ENCODE data around the gene HEXD.

HEXD gene

GRCh38 chr17:82437325-82437668, 19.1 kb downstream of the HEXD start:
- in situ Hi-C loops (cut with MboI; ENCODE audit: low pct_unique_long_range_greater_than_20kb, low sequenced_read_pairs, unreplicated experiment), result no loop called here
- no peak for DNase-seq (ENCODE audit: low spot score)
- TF ChIP-seq, protein P1, sequence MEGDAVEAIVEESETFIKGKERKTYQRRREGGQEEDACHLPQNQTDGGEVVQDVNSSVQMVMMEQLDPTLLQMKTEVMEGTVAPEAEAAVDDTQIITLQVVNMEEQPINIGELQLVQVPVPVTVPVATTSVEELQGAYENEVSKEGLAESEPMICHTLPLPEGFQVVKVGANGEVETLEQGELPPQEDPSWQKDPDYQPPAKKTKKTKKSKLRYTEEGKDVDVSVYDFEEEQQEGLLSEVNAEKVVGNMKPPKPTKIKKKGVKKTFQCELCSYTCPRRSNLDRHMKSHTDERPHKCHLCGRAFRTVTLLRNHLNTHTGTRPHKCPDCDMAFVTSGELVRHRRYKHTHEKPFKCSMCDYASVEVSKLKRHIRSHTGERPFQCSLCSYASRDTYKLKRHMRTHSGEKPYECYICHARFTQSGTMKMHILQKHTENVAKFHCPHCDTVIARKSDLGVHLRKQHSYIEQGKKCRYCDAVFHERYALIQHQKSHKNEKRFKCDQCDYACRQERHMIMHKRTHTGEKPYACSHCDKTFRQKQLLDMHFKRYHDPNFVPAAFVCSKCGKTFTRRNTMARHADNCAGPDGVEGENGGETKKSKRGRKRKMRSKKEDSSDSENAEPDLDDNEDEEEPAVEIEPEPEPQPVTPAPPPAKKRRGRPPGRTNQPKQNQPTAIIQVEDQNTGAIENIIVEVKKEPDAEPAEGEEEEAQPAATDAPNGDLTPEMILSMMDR (IDR thresholded peaks at IDR 0.05; ENCODE audit: extremely low read depth, insufficient read depth, missing control alignments), result no peak

DNA sequence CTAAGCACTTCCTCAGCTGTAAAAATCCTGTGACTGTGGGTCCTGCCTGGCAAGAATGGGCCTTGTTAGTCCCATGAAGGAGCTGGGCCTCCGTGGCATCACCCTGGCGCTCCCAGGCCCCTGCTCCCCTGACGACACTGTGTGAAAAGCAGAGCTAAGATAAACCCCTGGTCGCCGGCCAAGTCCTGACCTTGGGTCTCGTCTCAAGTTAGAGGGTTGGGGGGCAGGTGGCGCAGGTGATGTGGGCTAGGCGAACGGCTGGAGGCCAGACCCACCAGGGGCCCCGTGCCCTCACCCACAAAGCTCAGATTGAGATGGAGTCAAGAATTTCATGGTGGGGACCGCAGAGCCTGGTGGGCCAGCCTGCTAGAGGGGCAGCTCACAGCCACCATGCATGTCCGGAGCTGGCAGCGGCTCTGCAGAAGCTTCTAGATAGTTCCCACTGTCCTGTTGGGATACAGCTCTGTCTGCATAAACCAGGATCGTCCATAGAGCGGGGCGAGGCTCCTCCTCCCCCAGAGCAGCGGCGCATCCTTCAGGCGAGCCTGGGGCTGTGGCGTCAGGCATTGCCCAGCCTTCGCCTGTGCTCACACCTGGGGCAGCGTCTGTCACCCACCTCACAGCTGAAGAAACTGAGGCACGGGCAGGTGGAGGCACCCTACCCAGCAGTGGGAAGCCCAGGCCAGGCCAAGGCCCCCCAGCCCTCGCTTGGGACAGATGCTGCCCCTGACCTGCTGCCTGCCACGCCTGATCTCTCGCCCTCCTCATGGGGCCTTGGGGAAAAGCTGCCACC, 20.4 kb downstream of the HEXD start:
- TF ChIP-seq, protein P1 (IDR thresholded peaks at IDR 0.05; ENCODE audit: extremely low read depth, insufficient read depth, missing control alignments), result no peak
- in situ Hi-C loops (cut with MboI; ENCODE audit: low pct_unique_long_range_greater_than_20kb, low sequenced_read_pairs, unreplicated experiment), result no loop called here
- DNase-seq (ENCODE audit: low spot score), result no peak

GRCh38 chr17:82439194-82439828, 21.2 kb downstream of the HEXD start:
- TF ChIP-seq, protein P1 (IDR thresholded peaks at IDR 0.05; ENCODE audit: extremely low read depth, insufficient read depth, missing control alignments), result no peak
- in situ Hi-C loops (cut with MboI; ENCODE audit: low pct_unique_long_range_greater_than_20kb, low sequenced_read_pairs, unreplicated experiment), result no loop called here
- DNase-seq (ENCODE audit: low spot score), result no peak

DNA sequence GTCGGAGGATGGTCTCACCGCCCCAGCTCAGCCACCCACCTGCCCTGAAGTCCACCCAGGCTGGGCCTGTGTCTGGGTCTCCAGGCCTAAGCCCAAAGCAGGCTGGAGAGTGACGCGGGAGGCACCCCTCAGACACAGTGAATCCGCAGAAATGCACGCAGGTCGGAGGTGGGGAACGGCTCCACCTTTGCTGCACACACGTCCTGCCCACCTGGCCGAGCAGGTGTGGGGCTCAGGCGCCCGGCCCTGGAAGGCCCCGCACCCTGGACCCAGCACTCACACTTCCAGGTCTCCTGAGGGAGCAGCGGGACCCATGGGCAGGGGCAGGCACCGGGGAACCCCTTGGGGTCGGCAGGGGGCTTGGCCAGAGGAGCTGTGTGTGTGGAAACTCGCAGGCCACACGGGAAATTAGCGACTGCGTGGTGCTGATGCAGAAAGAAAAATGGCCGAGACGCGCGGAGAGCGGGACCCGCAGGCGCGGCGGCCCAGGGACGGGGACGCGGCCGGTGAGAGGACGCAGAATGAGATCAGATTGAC, 21.8 kb downstream of the HEXD start:
- in situ Hi-C loops (cut with MboI; ENCODE audit: low pct_unique_long_range_greater_than_20kb, low sequenced_read_pairs, unreplicated experiment), result no loop called here
- TF ChIP-seq, protein P1 (IDR thresholded peaks at IDR 0.05; ENCODE audit: extremely low read depth, insufficient read depth, missing control alignments), result no peak
- no peak for DNase-seq (ENCODE audit: low spot score)

- TF ChIP-seq, protein P1 (IDR thresholded peaks at IDR 0.05; ENCODE audit: extremely low read depth, insufficient read depth, missing control alignments), result no peak
- in situ Hi-C loops (cut with MboI; ENCODE audit: low pct_unique_long_range_greater_than_20kb, low sequenced_read_pairs, unreplicated experiment), result no loop called here
- DNase-seq (ENCODE audit: low spot score), result peak; percentile 54
Observed at GRCh38 chr17:82440469-82440981, 22.4 kb downstream of the HEXD start.

DNA sequence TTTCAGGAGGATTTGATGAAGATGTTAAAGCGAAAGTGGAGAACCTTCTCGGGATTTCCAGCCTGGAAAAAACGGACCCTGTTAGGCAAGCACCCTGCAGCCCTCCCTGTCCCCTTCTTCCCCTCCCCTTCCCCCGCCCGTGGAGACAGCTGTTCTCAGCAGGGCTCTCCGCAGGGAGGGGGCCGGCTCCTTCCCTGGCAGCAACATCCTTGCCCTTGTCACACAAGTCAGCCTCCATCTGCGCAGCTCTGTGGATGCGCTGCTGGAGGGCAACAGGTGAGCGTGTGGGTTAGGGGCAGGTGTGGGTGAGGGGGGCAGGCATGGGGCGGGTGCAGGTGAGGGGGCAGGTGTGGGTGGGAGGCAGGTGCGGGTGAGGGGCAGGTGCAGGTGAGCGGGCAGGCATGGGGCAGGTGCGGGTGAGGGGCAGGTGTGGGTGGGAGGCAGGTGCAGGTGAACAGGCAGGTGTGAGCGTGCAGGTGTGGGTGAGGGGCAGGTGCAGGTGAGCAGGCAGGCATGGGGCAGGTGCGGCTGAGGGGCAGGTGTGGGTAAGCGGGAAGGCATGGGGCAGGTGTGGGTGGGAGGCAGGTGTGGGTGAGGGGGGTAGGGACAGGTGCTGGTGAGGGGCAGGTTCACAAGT, 23.0 kb downstream of the HEXD start:
- in situ Hi-C loops (cut with MboI; ENCODE audit: low pct_unique_long_range_greater_than_20kb, low sequenced_read_pairs, unreplicated experiment), result no loop called here
- no peak for DNase-seq (ENCODE audit: low spot score)
- TF ChIP-seq, protein P1 (IDR thresholded peaks at IDR 0.05; ENCODE audit: extremely low read depth, insufficient read depth, missing control alignments), result no peak

All from GM13977 (cell line).